HUDEP-2 (cell line): ENCODE measurements around the gene RAB3A.

Source experiments
- DNase-seq, 76 experiments: peaks; one replicate each; lab custom pipeline; 2025; ENCODE audit not compliant: unreplicated experiment in 76 of 76; lab: John Stamatoyannopoulos, UW

Gene RAB3A

GRCh38 chr19:18203863-18204393 is at the start of gene RAB3A:
TSS of gene RAB3A (minus strand) at chr19:18204042. CDS start at chr19:18202740, 1,302 bp downstream.
- DNase-seq, result peak in 75 of 76 experiments; percentile 94 to 100 (median 100)

GRCh38 chr19:18253130-18253529 is 49.3 kb upstream of the RAB3A start:
- no peak for DNase-seq

DNA sequence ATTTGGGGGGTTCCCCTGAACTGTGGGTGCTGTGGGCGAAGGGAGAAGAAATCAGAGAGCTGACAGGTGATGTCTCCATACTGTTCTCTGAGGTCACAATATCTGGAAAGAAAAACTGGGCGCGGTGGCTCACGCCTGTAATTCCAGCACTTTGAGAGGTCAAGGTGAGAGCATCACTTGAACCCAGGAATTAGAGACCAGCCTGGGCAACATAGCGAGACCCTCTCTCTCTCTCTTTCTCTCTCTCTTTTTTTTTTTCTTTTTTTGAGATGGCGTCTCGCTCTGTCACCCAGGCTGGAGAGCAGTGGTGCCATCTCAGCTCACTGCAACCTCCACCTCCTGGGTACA is 48.5 kb upstream of the RAB3A start:
- DNase-seq, result no peak

DNA sequence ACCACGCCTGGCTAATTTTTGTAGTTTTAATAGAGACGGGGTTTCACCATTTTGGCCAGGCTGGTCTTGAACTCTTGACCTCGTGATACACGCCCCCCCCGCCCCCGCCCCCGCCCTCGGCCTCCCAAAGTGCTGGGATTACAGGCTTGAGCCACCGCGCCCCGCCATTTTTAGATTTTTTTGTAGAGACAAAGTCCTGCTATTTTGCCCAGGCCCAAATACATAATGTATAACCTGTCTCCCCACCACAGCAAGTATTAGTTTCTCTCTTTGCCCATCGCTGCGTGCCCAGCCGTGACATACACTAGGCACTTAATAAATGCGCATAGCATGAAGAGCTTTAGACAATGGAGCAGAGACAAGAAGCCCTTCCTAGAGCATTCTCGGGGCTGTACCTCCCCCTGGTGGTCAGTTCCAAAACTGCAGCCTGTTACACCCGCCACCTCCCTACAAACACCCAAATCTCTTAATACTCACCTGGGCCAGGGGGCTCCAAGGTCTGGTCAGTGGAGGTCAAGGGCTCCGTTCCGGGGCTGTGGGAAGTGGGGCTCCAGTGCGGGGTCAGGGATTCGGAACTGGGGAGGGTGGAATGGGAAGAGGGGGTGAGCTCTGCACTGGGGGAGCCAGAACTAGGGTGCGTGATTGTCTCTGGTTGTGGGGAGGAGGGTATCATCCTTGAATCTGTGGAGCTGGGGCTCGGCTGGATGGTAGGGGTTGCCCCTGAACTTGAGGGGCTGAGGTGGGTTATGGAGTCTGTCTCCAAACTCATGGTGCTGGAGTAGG is 47.9 kb upstream of the RAB3A start:
- peak in 63 of 76 experiments; percentile 13 to 84 (median 59) for DNase-seq

- DNase-seq, result no peak
Observed at GRCh38 chr19:18249834-18250233, 46.0 kb upstream of the RAB3A start.

- DNase-seq, result no peak
Observed at GRCh38 chr19:18245297-18245696, 41.5 kb upstream of the RAB3A start.

GRCh38 chr19:18239303-18239702 is 35.5 kb upstream of the RAB3A start:
- DNase-seq, result peak in 2 of 76 experiments; percentile 18 to 19

DNA sequence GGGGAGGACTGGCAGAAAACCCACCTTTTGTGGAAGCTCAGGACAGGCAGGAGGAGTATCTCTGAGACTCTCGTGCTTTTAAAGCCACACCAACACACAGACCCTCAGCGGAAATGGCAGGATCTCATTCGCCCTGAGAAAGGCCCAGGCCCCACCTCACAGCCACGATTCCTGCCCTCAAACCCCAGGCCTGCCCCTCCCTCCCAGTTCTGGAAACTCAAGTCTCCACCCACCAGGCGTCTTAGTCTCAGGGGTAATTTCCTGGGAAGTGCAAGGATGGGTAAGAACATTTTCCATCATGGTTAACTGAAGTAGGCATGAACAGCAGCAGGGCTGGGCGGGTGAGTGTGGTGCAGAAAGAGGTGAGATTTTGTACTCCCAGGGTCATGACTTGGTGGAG is 30.4 kb upstream of the RAB3A start:
- DNase-seq, result no peak

GRCh38 chr19:18233224-18233825 is 29.5 kb upstream of the RAB3A start:
- DNase-seq, result peak in 51 of 76 experiments; percentile 10 to 69 (median 46)

DNA sequence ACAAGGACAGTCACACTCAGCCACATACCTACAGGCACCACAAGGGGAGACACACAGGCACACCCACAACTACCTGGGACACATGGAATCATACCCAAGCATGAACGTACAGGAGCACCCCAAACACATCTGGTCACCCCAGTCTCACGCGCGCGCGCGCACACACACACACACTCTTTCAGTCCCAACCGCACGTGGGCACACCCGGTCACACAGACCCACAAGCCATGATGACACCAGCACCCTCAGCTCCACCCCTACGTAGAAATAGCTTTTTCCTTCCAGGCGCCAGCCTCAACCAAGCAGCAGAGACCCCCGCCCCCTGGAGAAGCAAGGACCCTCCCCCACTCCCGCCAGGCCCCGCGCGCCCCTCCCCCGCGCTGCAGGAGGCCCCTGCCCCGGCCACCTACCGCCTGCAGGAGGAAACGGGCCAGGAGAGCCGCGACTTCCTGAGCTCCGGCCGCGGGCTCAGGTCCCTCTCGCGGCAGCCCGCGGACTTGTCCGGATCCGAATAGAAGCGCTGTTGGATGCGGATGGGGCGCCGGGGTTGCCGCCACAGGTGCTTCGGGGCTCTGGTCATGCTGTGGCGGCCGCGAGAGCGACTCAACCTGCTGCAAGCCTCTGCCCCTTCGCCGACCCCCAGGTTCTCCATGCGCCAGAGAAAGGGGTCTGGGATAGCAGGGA is 28.8 kb upstream of the RAB3A start:
- no peak for DNase-seq

- DNase-seq, result no peak
Observed at GRCh38 chr19:18231775-18232174, 27.9 kb upstream of the RAB3A start.

DNA sequence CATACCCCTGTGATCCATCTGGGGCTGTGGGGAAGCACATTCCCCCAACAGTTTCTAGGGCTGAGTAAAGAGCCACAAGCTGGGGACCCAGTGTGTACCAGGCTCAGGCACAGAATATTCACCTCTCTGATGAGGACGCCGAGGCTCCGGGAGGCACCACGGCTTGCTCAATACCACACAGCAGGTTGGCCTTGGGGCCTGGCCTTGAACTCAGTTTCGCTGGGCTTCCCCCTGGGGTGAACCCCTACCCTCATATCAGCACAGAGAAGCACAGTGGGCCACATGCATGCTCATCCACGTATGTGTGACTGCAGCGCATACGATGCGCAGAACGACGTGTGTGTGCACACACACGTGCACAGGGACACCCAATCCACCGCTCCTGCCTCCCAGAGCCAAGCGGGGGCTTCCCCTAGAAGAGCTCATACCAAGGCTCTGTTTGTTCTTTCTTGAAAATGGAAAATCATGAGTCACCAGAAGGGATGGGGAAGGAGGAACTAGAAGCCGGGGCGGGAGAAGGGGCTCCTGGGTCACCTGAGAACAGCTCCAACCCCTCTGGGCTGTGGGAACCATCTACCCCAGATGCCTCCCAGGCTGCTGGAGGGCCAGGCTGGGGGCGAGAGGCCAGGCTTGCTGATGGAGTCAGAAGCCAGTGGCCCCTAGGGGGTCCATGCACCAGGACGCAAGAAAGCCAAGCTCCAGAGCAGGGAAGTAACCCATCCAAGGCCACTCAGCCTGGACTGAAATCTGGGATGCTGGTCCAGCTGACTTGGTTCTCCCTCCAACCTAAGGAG is 27.3 kb upstream of the RAB3A start:
- no peak for DNase-seq

GRCh38 chr19:18229915-18230314 is 26.1 kb upstream of the RAB3A start:
- DNase-seq, result no peak

DNA sequence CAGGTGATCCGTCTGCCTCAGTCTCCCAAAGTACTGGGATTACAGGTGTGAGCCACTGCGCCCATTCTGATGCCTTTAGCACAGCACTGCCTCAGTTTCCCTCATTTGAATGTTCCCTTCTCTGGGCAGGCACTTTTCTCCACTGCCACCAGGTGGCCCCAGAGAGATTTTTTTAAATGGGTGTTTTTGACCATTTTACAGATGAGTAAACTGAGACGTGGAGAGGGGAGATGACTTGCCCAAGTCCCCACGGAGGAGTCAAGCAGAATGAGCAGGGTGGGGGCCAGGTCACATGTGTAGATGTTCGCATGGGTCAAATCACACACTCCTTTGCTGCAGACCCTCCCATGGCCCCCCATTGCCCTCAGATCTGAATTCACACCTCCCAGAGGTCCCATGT is 25.6 kb upstream of the RAB3A start:
- no peak for DNase-seq

DNA sequence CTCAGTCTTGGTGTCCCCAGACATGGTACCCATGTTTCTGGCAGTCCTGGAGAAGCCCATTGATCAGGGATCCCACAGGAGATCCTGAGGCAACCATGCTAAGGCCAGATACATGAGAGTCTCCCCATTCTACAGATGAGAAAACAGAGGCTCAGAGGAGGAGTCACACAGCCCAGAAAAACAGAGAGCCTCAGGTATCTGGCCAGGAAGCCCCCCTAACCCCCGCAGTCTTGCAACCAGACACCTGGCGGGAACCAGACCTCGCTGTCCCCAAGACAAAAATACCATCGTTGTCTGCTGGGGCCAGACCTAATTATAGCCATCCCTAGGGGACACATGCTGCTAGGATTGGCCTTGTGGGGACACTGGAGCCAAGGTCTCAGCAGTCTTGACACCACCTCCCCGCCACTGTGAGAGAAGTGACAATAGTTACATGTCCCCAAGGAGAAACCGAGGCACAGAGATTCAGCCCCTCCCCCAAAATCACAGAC is 24.0 kb upstream of the RAB3A start:
- DNase-seq, result no peak

GRCh38 chr19:18226956-18227780 is 23.3 kb upstream of the RAB3A start:
- no peak for DNase-seq

GRCh38 chr19:18225702-18226468 is 22.0 kb upstream of the RAB3A start, which contains the start of gene PDE4C:
TSS of gene PDE4C (minus strand) at chr19:18226438. CDS start at chr19:18226415, 23 bp downstream.
- peak in 3 of 76 experiments; percentile 8 to 16 (median 12) for DNase-seq

- DNase-seq, result no peak
Observed at GRCh38 chr19:18225355-18225701, 21.5 kb upstream of the RAB3A start.
